ENCODE data around the gene CD164. TPM values are rescaled to one million over a fixed set of nuclear protein-coding genes. Genes with fewer than 3 reads are reported as not detected.

Gene CD164
- total and polyA plus RNA-seq, 2 of the 4 experiments (the other 2 are of a cell fraction): 146 to 150 TPM

DNA sequence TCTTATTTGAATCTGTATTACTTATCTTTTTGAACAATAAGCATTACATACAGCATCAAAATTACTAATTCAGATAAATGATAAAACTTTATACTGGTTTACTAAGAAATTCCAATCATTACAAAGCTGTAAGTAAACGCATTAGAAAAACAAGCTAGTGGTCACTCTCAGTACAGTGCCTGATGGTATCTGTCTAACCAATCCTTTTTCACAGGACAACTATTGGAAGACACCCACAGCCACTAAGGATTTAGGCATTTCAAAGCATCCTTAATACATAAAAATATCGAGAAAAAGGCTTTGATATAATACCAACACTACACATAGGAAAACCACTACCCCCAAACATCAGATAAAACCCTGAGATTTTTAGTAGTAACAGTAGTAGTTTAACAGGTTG, 2.6 kb downstream of the CD164 start:
- Histone ChIP-seq H4K8ac (ENCODE audit: low read depth in 2 of 2, low read length in 2 of 2) (no peak overlapping the region), H3K27me3 (ENCODE audit: control insufficient read depth, insufficient read depth, low read length) (no peaks in the 10 kb centered on the region), H2AK5ac (ENCODE audit: low read depth, low read length) (no peak overlapping the region), H3K4me3 (ENCODE audit: insufficient read depth, low read depth, low read length) (peak overlapping the region; percentile 17; the same call in 1 of the 2 replicates), H2BK15ac (ENCODE audit: low read depth, low read length) (no peak overlapping the region), H2AFZ (replicated peaks; ENCODE audit: low read length, poor library complexity) (no peak overlapping the region), H3K36me3 (ENCODE audit: control insufficient read depth, insufficient read depth, low read length) (peaks cover 17% of the 10 kb centered on the region), H2BK20ac (ENCODE audit: low read depth, low read length) (no peak overlapping the region), H3K9me1 (ENCODE audit: insufficient read depth, low read length) (peaks cover under 1% of the 10 kb centered on the region; the same call in 1 of the 2 replicates), H2BK5ac (ENCODE audit: low read depth, low read length, poor library complexity, severe bottlenecking) (no peak overlapping the region), H4K91ac (ENCODE audit: insufficient read depth, low read depth, low read length) (no peak overlapping the region), H3K4ac (ENCODE audit: low read depth, low read length) (no peak overlapping the region), H3K9ac (ENCODE audit: low read depth, low read length) (no peak overlapping the region), H2AK9ac (replicated peaks; ENCODE audit: low read depth, low read length, poor library complexity) (no peak overlapping the region), H2BK120ac (ENCODE audit: low read depth, low read length) (no peak overlapping the region), H3K18ac (ENCODE audit: low read depth, low read length) (no peak overlapping the region), H3K27ac (ENCODE audit: insufficient read depth, low read length) (no peak overlapping the region), H4K20me1 (ENCODE audit: insufficient read depth, low read length) (peaks cover 52% of the 10 kb centered on the region), H3K4me2 (ENCODE audit: low read depth, low read length) (peak overlapping the region; percentile 98), H3K4me1 (ENCODE audit: control insufficient read depth, insufficient read depth, low read length) (no peaks in the 10 kb centered on the region), H3K79me1 (ENCODE audit: low read depth in 1 of 2, low read length in 2 of 2) (peaks cover 16 to 43% of the 10 kb centered on the region in 2 experiments), H4K5ac (ENCODE audit: low read depth, low read length) (no peak overlapping the region), H3K14ac (replicated peaks; ENCODE audit: low read depth, low read length) (peak overlapping the region; percentile 13; the same call in 1 of the 2 replicates), H3K23ac (ENCODE audit: low read depth, low read length) (no peak overlapping the region), H3K56ac (ENCODE audit: extremely low read depth, insufficient read depth, low read length) (no peak overlapping the region), H3K9me3 (ENCODE audit: control insufficient read depth, insufficient read depth, low read length) (no peaks in the 10 kb centered on the region)
- CTCF ChIA-PET: no interaction called here
- DNase-seq: peak; percentile 59
- POLR2A ChIA-PET (ENCODE audit: unreplicated experiment): no interaction called here
- dilution Hi-C loops (cut with HindIII; ENCODE audit: low sequenced_read_pairs, unreplicated experiment) (no loop called here), in situ Hi-C loops (cut with MboI; ENCODE audit: low sequenced_read_pairs) (loop anchor here (25.0 kb wide), 2 partner anchors 192 to 842 kb away; no protein-coding TSS in a partner anchor), intact Hi-C loops (cut with micrococcal nuclease) (loop anchor here (5.0 to 10.0 kb wide), 4 partner anchors 315 to 822 kb away; partner anchors contain the start of genes AK9 and FIG4)
- WGBS, 2 experiments (ENCODE audit: extremely low coverage in 2 of 2, insufficient read length in 1 of 2): 50% methylated on average over 1 of the region's 2 CpGs; no CpG with 5 or more reads in 1 of the 2 experiments
- no TSS peak for BruUV-seq (replicated peaks)
- TF ChIP-seq CEBPB (IDR thresholded peaks at IDR 0.05; ENCODE audit: low read depth, low read length): no peak
- TF ChIP-seq, protein P1, sequence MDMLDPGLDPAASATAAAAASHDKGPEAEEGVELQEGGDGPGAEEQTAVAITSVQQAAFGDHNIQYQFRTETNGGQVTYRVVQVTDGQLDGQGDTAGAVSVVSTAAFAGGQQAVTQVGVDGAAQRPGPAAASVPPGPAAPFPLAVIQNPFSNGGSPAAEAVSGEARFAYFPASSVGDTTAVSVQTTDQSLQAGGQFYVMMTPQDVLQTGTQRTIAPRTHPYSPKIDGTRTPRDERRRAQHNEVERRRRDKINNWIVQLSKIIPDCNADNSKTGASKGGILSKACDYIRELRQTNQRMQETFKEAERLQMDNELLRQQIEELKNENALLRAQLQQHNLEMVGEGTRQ (IDR thresholded peaks at IDR 0.05; ENCODE audit: low read depth, low read length): no peak
- no peak for TF ChIP-seq FOS (IDR thresholded peaks at IDR 0.05; ENCODE audit: low read depth, low read length)
- TF ChIP-seq CHD1 (IDR thresholded peaks at IDR 0.05; ENCODE audit: low read depth, low read length): no peak
- no peak for TF ChIP-seq MXI1 (IDR thresholded peaks at IDR 0.05; ENCODE audit: borderline replicate concordance, low read depth, low read length)
- TF ChIP-seq POLR2A (IDR thresholded peaks at IDR 0.05; ENCODE audit: low read depth, low read length): no peak
- no peak for TF ChIP-seq BHLHE40 (IDR thresholded peaks at IDR 0.05; ENCODE audit: low read depth, low read length)
- TF ChIP-seq, protein P2, sequence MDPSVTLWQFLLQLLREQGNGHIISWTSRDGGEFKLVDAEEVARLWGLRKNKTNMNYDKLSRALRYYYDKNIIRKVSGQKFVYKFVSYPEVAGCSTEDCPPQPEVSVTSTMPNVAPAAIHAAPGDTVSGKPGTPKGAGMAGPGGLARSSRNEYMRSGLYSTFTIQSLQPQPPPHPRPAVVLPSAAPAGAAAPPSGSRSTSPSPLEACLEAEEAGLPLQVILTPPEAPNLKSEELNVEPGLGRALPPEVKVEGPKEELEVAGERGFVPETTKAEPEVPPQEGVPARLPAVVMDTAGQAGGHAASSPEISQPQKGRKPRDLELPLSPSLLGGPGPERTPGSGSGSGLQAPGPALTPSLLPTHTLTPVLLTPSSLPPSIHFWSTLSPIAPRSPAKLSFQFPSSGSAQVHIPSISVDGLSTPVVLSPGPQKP (IDR thresholded peaks at IDR 0.05; ENCODE audit: borderline replicate concordance, low read depth, low read length): no peak
- TF ChIP-seq MAZ (IDR thresholded peaks at IDR 0.05; ENCODE audit: borderline replicate concordance, low read depth, low read length): no peak
- no peak for TF ChIP-seq MAFK (IDR thresholded peaks at IDR 0.05; ENCODE audit: low read depth, low read length)
- TF ChIP-seq, protein P3, sequence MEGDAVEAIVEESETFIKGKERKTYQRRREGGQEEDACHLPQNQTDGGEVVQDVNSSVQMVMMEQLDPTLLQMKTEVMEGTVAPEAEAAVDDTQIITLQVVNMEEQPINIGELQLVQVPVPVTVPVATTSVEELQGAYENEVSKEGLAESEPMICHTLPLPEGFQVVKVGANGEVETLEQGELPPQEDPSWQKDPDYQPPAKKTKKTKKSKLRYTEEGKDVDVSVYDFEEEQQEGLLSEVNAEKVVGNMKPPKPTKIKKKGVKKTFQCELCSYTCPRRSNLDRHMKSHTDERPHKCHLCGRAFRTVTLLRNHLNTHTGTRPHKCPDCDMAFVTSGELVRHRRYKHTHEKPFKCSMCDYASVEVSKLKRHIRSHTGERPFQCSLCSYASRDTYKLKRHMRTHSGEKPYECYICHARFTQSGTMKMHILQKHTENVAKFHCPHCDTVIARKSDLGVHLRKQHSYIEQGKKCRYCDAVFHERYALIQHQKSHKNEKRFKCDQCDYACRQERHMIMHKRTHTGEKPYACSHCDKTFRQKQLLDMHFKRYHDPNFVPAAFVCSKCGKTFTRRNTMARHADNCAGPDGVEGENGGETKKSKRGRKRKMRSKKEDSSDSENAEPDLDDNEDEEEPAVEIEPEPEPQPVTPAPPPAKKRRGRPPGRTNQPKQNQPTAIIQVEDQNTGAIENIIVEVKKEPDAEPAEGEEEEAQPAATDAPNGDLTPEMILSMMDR (conservative IDR thresholded peaks at IDR 0.05; ENCODE audit: low read depth, low read length): no peak
- TF ChIP-seq SMC3 (IDR thresholded peaks at IDR 0.05; ENCODE audit: low read depth, low read length): no peak
- no peak for TF ChIP-seq RAD21 (IDR thresholded peaks at IDR 0.05; ENCODE audit: low read length)
- TF ChIP-seq RCOR1 (IDR thresholded peaks at IDR 0.05; ENCODE audit: insufficient replicate concordance, low read length): no peak
- TF ChIP-seq NFE2L2 (IDR thresholded peaks at IDR 0.05; ENCODE audit: low read depth, low read length): no peak
- ATAC-seq (ENCODE audit: low read depth): no peak
